Peyer's patch (tissue), 4 donors: ENCODE data around the gene ZNF547. TPM values are rescaled to one million over a fixed set of nuclear protein-coding genes. Genes with fewer than 3 reads are reported as not detected.
A peak's percentile ranks its signal among the peaks of the same experiment; 100 is the strongest.

Source experiments
- DNase-seq, 3 donors: peaks; one replicate each; pipeline ENCODE4 v3.0.0-alpha.2; 2017 to 2019
- H3K27ac ChIP-seq, 4 donors: fragments of 200-600 bp; sonication (generic); one replicate each; pipeline ENCODE4 v1.5.1; 2016 to 2019
- H3K27me3 ChIP-seq, 2 donors: fragments of 200-600 bp; sonication (generic); one replicate each; pipeline ENCODE4 v1.5.1; 2019
- H3K36me3 ChIP-seq, 3 donors: fragments of 200-600 bp; sonication (generic); one replicate each; pipeline ENCODE4 v1.5.1; 2016 to 2019
- H3K4me1 ChIP-seq, 4 donors: fragments of 200-600 bp; sonication (generic); one replicate each; pipeline ENCODE4 v1.5.1; 2016 to 2019
- H3K4me3 ChIP-seq, 4 donors: fragments of 200-600 bp; sonication (generic); 1 replicate in 3 of 4; 2 replicates in 1 of 4; pipeline ENCODE4 v1.5.1; 2016 to 2019; ENCODE audit warnings: mild to moderate bottlenecking in 1 of 4
- H3K9me3 ChIP-seq, 4 donors: fragments of 200-600 bp; sonication (generic); one replicate each; pipeline ENCODE4 v1.5.1; 2016 to 2019; ENCODE audit warnings: mild to moderate bottlenecking in 1 of 4
- CTCF ChIP-seq, 6 experiments: fragments of 450-650 bp in 4 of 6; fragments of 200-600 bp in 2 of 6; sonication (generic) in 1 of 6; IDR thresholded peaks; one replicate each; pipeline ENCODE4 v1.5.1; 2017 to 2019; ENCODE audit warnings: antibody characterized with exemption in 6 of 6, mild to moderate bottlenecking in 3 of 6, moderate library complexity in 1 of 6
- POLR2A ChIP-seq, 2 donors: fragments of 450-650 bp; IDR thresholded peaks; one replicate each; pipeline ENCODE4 v1.5.1; 2017; ENCODE audit warnings: antibody characterized with exemption in 2 of 2, mild to moderate bottlenecking in 2 of 2, moderate library complexity in 2 of 2
- total RNA-seq, 4 donors: library from RNA; depleted of rRNA; stranded (reverse); fragments of >200 nt; gene quantifications; one replicate each; pipeline ENCODE4 v1.1.0, GENCODE V29; 2016

ZNF547 gene
- total RNA-seq, 4 donors from 2014 or later: 0.53 to 6.6 (median 3.6) TPM

- H3K9me3 ChIP-seq: peaks cover 0 to 35% (median 0%) of the 10 kb centered on the region in 4 donors
These were observed 32.4 kb downstream of the ZNF547 start for GRCh38 chr19:57395710-57396109.

DNA sequence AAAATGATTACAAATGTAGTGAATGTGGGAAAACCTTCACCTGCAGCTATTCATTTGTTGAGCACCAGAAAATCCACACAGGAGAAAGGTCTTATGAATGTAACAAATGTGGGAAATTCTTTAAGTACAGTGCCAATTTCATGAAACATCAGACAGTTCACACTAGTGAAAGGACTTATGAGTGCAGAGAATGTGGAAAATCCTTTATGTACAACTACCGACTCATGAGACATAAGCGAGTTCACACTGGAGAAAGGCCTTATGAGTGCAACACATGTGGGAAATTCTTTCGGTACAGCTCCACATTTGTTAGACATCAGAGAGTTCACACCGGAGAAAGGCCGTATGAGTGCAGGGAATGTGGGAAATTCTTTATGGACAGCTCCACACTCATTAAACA lies 35.5 kb downstream of the ZNF547 start:
- Histone ChIP-seq H3K27ac (no peak overlapping the region), H3K4me3 (no peak overlapping the region), H3K36me3 (peaks cover 0 to 57% (median 0%) of the 10 kb centered on the region in 3 donors), H3K9me3 (peaks cover 0 to 47% (median 4%) of the 10 kb centered on the region in 4 donors), H3K27me3 (no peaks in the 10 kb centered on the region), H3K4me1 (no peaks in the 10 kb centered on the region)
- no peak for DNase-seq
- TF ChIP-seq CTCF (IDR thresholded peaks at IDR 0.05): no peak
- TF ChIP-seq POLR2A (IDR thresholded peaks at IDR 0.05): no peak

More at GRCh38 chr19:57395710-57396109, 32.4 kb downstream of the ZNF547 start:
- Histone ChIP-seq H3K4me3 (no peak overlapping the region), H3K27ac (no peak overlapping the region), H3K36me3 (peaks cover 0 to 66% (median 0%) of the 10 kb centered on the region in 3 donors), H3K4me1 (peaks cover 0 to under 1% (median under 1%) of the 10 kb centered on the region in 4 donors), H3K27me3 (no peaks in the 10 kb centered on the region)
- no peak for DNase-seq
- no peak for TF ChIP-seq CTCF (IDR thresholded peaks at IDR 0.05)
- no peak for TF ChIP-seq POLR2A (IDR thresholded peaks at IDR 0.05)

DNA sequence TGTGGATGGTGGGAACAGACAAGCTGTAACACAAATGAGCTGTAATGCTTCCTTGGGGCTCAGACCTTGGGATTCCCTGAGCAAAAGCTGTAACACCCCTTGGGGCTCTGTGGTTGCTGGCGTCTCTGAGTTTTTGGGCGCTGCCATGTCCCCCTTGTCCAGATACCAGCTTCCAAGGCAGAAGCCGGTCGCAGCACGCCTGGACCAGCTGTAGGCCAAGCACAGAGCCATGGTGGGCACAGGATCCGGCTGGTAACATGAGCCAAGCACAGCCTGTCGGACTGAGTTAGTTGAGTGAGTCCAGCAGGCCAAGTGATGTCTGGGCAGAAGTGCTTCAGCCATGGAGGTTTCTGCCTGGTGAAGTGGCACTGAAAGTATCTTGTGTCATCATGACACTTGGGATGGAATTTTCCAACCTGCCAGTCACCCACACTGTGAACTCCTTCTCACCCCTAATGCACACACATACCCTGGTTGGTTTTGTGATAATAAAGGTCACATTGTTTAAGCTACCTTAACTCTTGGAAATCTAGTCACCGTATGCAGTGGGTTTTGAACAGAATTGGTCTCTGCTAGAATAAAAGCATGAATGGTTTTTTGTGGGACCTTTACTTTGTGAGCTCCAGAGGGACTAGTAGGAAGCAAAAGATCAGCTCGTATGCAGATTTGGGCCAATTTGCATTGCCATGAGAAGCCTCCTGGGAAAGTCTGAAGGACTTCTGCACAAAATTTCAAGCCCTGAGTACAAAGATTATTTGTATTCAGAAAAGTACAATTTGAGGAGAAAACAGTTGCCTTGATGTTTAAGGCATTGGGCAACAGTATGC lies 40.6 kb downstream of the ZNF547 start:
- H3K27ac ChIP-seq: no peak overlapping the region
- no peaks in the 10 kb centered on the region for H3K27me3 ChIP-seq
- H3K4me3 ChIP-seq: no peak overlapping the region
- H3K36me3 ChIP-seq: peaks cover 0 to 8% (median 0%) of the 10 kb centered on the region in 3 donors
- peaks cover 0 to 24% (median 4%) of the 10 kb centered on the region in 4 donors for H3K9me3 ChIP-seq
- no peaks in the 10 kb centered on the region for H3K4me1 ChIP-seq
- TF ChIP-seq POLR2A (IDR thresholded peaks at IDR 0.05) (no peak), CTCF (IDR thresholded peaks at IDR 0.05) (no peak)
- DNase-seq: no peak

DNA sequence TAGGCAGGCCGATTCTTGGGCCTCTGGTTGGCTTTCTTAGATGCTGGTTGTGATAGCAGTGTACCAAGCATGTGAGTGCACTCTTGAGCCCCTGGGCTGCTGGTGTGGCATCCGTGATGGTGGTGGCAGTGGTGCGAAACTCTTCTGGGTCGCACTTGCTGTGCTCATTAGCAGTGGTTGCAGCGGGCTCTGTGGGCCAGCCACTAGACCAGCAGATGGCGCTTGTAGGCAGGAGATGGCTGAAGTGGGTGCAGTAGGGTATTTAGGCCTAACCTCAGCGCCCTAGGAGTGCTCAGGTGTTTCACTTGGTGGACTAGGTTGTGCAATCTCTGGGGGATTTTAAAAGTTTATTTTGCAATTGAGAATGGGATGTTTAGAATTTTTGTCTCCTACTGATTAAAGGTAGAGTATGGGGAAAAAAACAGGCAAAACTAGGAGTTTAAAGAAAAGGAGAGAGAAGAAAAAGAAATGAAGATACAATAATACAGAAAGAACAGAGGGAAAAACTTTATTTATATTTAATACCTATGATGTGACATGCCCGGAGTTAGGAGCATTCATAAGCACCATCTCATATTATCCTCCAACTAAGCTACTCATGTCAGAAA lies 43.3 kb downstream of the ZNF547 start:
- peak; percentile 60 to 78 (median 70) for DNase-seq
- Histone ChIP-seq H3K27me3 (no peaks in the 10 kb centered on the region), H3K36me3 (no peaks in the 10 kb centered on the region), H3K27ac (no peak overlapping the region), H3K9me3 (peaks cover 0 to 12% (median 4%) of the 10 kb centered on the region in 4 donors), H3K4me1 (peaks cover 0 to 3% (median under 1%) of the 10 kb centered on the region in 4 donors), H3K4me3 (no peak overlapping the region)
- TF ChIP-seq CTCF (IDR thresholded peaks at IDR 0.05) (peak in 5 of 6 experiments; percentile 35 to 59 (median 37)), POLR2A (IDR thresholded peaks at IDR 0.05) (no peak)

- Histone ChIP-seq H3K27me3 (no peaks in the 10 kb centered on the region), H3K27ac (peak within 1 kb of the TSS; percentile 46 to 77 (median 55))
These were observed 47.7 kb downstream of the ZNF547 start, which contains the start of gene ZNF17 for GRCh38 chr19:57410877-57411671. Gene ZNF17, plus strand, starts transcription at chr19:57411161. Its CDS starts 2,455 bp downstream, at chr19:57413616.

More at GRCh38 chr19:57410877-57411671, 47.7 kb downstream of the ZNF547 start, which contains the start of gene ZNF17:
- peak; percentile 94 to 98 (median 95) for DNase-seq
- Histone ChIP-seq H3K9me3 (no peaks in the 10 kb centered on the region), H3K4me3 (peak within 1 kb of the TSS; percentile 81 to 96 (median 88)), H3K4me1 (peaks cover 0 to 10% (median 2%) of the 10 kb centered on the region in 4 donors), H3K36me3 (peaks cover 0 to 36% (median 0%) of the 10 kb centered on the region in 3 donors)
- TF ChIP-seq CTCF (IDR thresholded peaks at IDR 0.05) (no peak), POLR2A (IDR thresholded peaks at IDR 0.05) (no peak)
